K562 (cell line): ENCODE data around the gene GATAD2B. TPM values are rescaled to one million over a fixed set of nuclear protein-coding genes. Genes with fewer than 3 reads are reported as not detected.

Source experiments
- BCL6 ChIP-seq: fragments of 250-450 bp; sonication (Bioruptor Pico); IDR thresholded peaks from 2 replicates; pipeline ENCODE4 v1.4.0; 2020
- CHAMP1 ChIP-seq: fragments of 450-650 bp; IDR thresholded peaks from 2 replicates; pipeline ENCODE4 v1.6.1; 2016; ENCODE audit warnings: mild to moderate bottlenecking
- CHD1 ChIP-seq: fragments of 200-600 bp; sonication (generic); IDR thresholded peaks from one replicate; pipeline ENCODE4 v1.6.1; 2012; ENCODE audit warnings: mild to moderate bottlenecking, moderate library complexity, low read length, inconsistent platforms
- E2F3 ChIP-seq: fragments of 250-450 bp; sonication (Bioruptor Pico); IDR thresholded peaks from 2 replicates; pipeline ENCODE4 v1.4.0; 2020; ENCODE audit warnings: mild to moderate bottlenecking
- HBP1 ChIP-seq: fragments of 450-650 bp; formaldehyde crosslinking; IDR thresholded peaks from 2 replicates; pipeline ENCODE4 v1.4.0; 2022; ENCODE audit warnings: missing genetic modification characterization
- IRF9 ChIP-seq: fragments of 450-650 bp; IDR thresholded peaks from 2 replicates; pipeline ENCODE4 v1.6.1; 2016; ENCODE audit warnings: missing biosample characterization, missing genetic modification characterization
- MAFG ChIP-seq: fragments of 450-650 bp; conservative IDR thresholded peaks from 2 replicates; pipeline ENCODE4 v1.6.1; 2016; ENCODE audit warnings: missing genetic modification characterization, missing compliant biosample characterization
- NKRF ChIP-seq: fragments of 450-650 bp; IDR thresholded peaks from 2 replicates; pipeline ENCODE4 v1.6.1; 2016; ENCODE audit warnings: borderline replicate concordance
- PHF8 ChIP-seq: fragments of 200-600 bp; sonication (generic); IDR thresholded peaks from 2 replicates; pipeline ENCODE4 v1.6.1; 2012; ENCODE audit warnings: mixed run types, mild to moderate bottlenecking, inconsistent platforms, low read length, moderate library complexity, borderline replicate concordance
- SAP30 ChIP-seq: fragments of 200-600 bp; sonication (generic); IDR thresholded peaks from 2 replicates; pipeline ENCODE4 v1.6.1; 2012; ENCODE audit warnings: borderline replicate concordance, low read depth, mild to moderate bottlenecking, moderate library complexity, low read length, control low read depth, inconsistent platforms; ENCODE audit not compliant: insufficient read depth, poor library complexity, severe bottlenecking
- SIRT6 ChIP-seq: IDR thresholded peaks from one replicate; pipeline ENCODE4 v1.6.1; 2012; ENCODE audit warnings: low read depth, mild to moderate bottlenecking, control low read depth, inconsistent platforms, low read length, moderate library complexity
- SMARCA5 ChIP-seq: fragments of 450-650 bp; IDR thresholded peaks from 2 replicates; pipeline ENCODE4 v1.6.1; 2016
- SP1 ChIP-seq: sonication (generic); formaldehyde crosslinking; IDR thresholded peaks from 2 replicates; pipeline ENCODE4 v1.8.1; 2022; ENCODE audit warnings: mild to moderate bottlenecking, missing genetic modification reagents
- TBP ChIP-seq: optimal IDR thresholded peaks from 2 replicates; pipeline ENCODE3; 2011; ENCODE audit warnings: low read depth, low read length, improper control_type of control experiment
- ZNF280B ChIP-seq: fragments of 250-450 bp; sonication (Bioruptor Pico); IDR thresholded peaks from 2 replicates; pipeline ENCODE4 v1.5.1; 2021; ENCODE audit warnings: mild to moderate bottlenecking
- ZNF41 ChIP-seq: fragments of 250-450 bp; sonication (Bioruptor Pico); conservative IDR thresholded peaks from 2 replicates; pipeline ENCODE4 v1.4.0; 2020; ENCODE audit warnings: mild to moderate bottlenecking
- ZNF436 ChIP-seq: fragments of 250-450, 450-650 bp; sonication (Bioruptor Pico); formaldehyde crosslinking; IDR thresholded peaks from 2 replicates; pipeline ENCODE4 v1.7.0; 2020; ENCODE audit warnings: mild to moderate bottlenecking
- polyA plus RNA-seq, 8 experiments: library from polyadenylated mRNA; depleted of rRNA in 4 of 8; stranded (reverse) in 5 of 8; unstranded in 3 of 8; fragments of >200 nt; fragmentation: Nextera tagmentation in 2 of 8; fragmentation: Illumina TruSeq in 1 of 8; extraction: Ambion mirVana in 2 of 8; extraction: Trizol in 1 of 8; gene quantifications; 2 replicates each; pipeline versions ENCODE4 v1.2.1 to v1.2.3, GENCODE V29; 2011 to 2014; ENCODE audit warnings: inconsistent platforms in 1 of 8, missing spikeins in 1 of 8
- total RNA-seq, 7 experiments: library from RNA; depleted of rRNA in 6 of 7; stranded (reverse); fragments of >200 nt in 6 of 7; fragmentation: Illumina TruSeq in 2 of 7; extraction: Trizol in 2 of 7; gene quantifications; 2 replicates each; pipeline versions ENCODE4 v1.2.1 to v1.2.3, GENCODE V29; 2011 to 2021; ENCODE audit warnings: low replicate concordance in 1 of 7

Gene GATAD2B
- total and polyA plus RNA-seq, 9 of the 15 experiments (the other 6 are each of a cell fraction or from before 2014, with no cell fraction given), result 1.5 to 40.2 (median 4.9) TPM

GRCh38 chr1:153967107-153967999 lies 44.6 kb upstream of the GATAD2B start, which contains the start of gene CREB3L4 (continued):
- 0 out of 2 replicates have a peak, but pooled peaks have one; percentile 60 for TF ChIP-seq HBP1 (CRISPR knock-in tag)
- no peak for TF ChIP-seq ZNF280B (CRISPR knock-in tag)
- no peak for TF ChIP-seq CHAMP1
- no peak for TF ChIP-seq SMARCA5
- no peak for TF ChIP-seq ZNF41 (CRISPR knock-in tag)
- no peak for TF ChIP-seq SIRT6
- TF ChIP-seq CHD1, result peak; percentile 89
- TF ChIP-seq E2F3 (CRISPR knock-in tag), result no peak; the same call in 1 of the 2 replicates
- TF ChIP-seq SP1, result peak; percentile 63; the same call in 1 of the 2 replicates
- peak; percentile 79; the same call in 1 of the 2 replicates for TF ChIP-seq NKRF
- no peak for TF ChIP-seq BCL6
- no peak for TF ChIP-seq ZNF436
- TF ChIP-seq PHF8, result peak; percentile 82; the same call in 1 of the 2 replicates
- TF ChIP-seq TBP, result peak; percentile 91
- TF ChIP-seq MAFG (tag), result no peak
- TF ChIP-seq IRF9 (tag), result 0 out of 2 replicates have a peak, but pooled peaks have one; percentile 28
- peak; percentile 85 for TF ChIP-seq SAP30
